Neural cell (in vitro differentiated cells): ENCODE measurements around the gene DLG2. TPM values are rescaled to one million over a fixed set of nuclear protein-coding genes. Genes with fewer than 3 reads are reported as not detected.

Experiments used
- H2AFZ ChIP-seq: fragments of 200-600, 300-800 bp; sonication (generic), shearing (Covaris generic); 2 replicates; pipeline ENCODE4 v1.6.0; 2014; ENCODE audit warnings: low read depth, mild to moderate bottlenecking, antibody characterized with exemption, low read length, moderate library complexity
- H3F3A ChIP-seq: fragments of 200-600 bp; shearing (Covaris generic); 2 replicates; pipeline ENCODE4 v1.6.1; 2016; ENCODE audit warnings: mild to moderate bottlenecking, moderate library complexity, mixed read lengths, antibody characterized with exemption, low read length; ENCODE audit not compliant: insufficient read depth, poor library complexity, severe bottlenecking
- H3K27ac ChIP-seq: fragments of 200-600, 300-800 bp; sonication (generic), shearing (Covaris generic); 2 replicates; pipeline ENCODE4 v1.5.1; 2014; ENCODE audit warnings: mild to moderate bottlenecking, low read length, moderate library complexity
- H3K27me3 ChIP-seq: fragments of 300-800, 200-600 bp; sonication (generic), shearing (Covaris generic); 2 replicates; pipeline ENCODE4 v1.6.0; 2014; ENCODE audit warnings: mild to moderate bottlenecking, low read depth, low read length, moderate library complexity; ENCODE audit not compliant: insufficient read depth
- H3K36me3 ChIP-seq: fragments of 300-800, 200-600 bp; sonication (generic), shearing (Covaris generic); 2 replicates; pipeline ENCODE4 v1.5.1; 2014; ENCODE audit warnings: mild to moderate bottlenecking, antibody characterized with exemption, low read length, moderate library complexity; ENCODE audit not compliant: insufficient read depth
- H3K4me2 ChIP-seq: fragments of 300-800, 200-600 bp; sonication (generic), shearing (Covaris generic); 2 replicates; pipeline ENCODE4 v1.6.0; 2014; ENCODE audit warnings: mild to moderate bottlenecking, low read length
- H3K4me3 ChIP-seq: fragments of 300-800, 200-600 bp; sonication (generic), shearing (Covaris generic); 2 replicates; pipeline ENCODE4 v1.5.1; 2014; ENCODE audit warnings: mild to moderate bottlenecking, low read length, moderate library complexity
- H3K79me2 ChIP-seq: fragments of 200-600 bp; shearing (Covaris generic); replicated peaks from 2 replicates; pipeline ENCODE4 v1.6.0; 2014; ENCODE audit warnings: mild to moderate bottlenecking, low read length, moderate library complexity; ENCODE audit not compliant: insufficient read depth
- H3K9ac ChIP-seq: fragments of 300-800, 200-600 bp; sonication (generic), shearing (Covaris generic); 2 replicates; pipeline ENCODE4 v1.6.1; 2016; ENCODE audit warnings: mild to moderate bottlenecking, low read length, mixed read lengths
- H3K9me2 ChIP-seq: fragments of 200-600 bp; shearing (Covaris generic); 2 replicates; pipeline ENCODE4 v1.6.1; 2016; ENCODE audit warnings: mild to moderate bottlenecking, low read length, mixed read lengths; ENCODE audit not compliant: insufficient read depth
- H3K9me3 ChIP-seq: fragments of 200-600, 300-800 bp; sonication (generic), shearing (Covaris generic); 2 replicates; pipeline ENCODE4 v1.6.1; 2016; ENCODE audit warnings: mild to moderate bottlenecking, mixed run types, low read length, moderate library complexity, mixed read lengths
- H4K20me1 ChIP-seq: fragments of 200-600 bp; shearing (Covaris generic); 2 replicates; pipeline ENCODE4 v1.6.1; 2016; ENCODE audit warnings: mild to moderate bottlenecking, mixed run types; ENCODE audit not compliant: insufficient read depth
- EP300 ChIP-seq: fragments of 450-650 bp; conservative IDR thresholded peaks from 2 replicates; pipeline ENCODE4 v1.6.1; 2014; ENCODE audit warnings: antibody characterized with exemption, mild to moderate bottlenecking, moderate library complexity; ENCODE audit not compliant: poor library complexity, severe bottlenecking
- EZH2 ChIP-seq: fragments of 200-600, 300-800 bp; shearing (Covaris generic), sonication (generic); IDR thresholded peaks from 2 replicates; pipeline ENCODE4 v1.6.1; 2014; ENCODE audit warnings: antibody characterized with exemption, low read length, borderline replicate concordance, mild to moderate bottlenecking; ENCODE audit not compliant: insufficient read depth, poor library complexity, severe bottlenecking
- MXI1 ChIP-seq: fragments of 450-650 bp; conservative IDR thresholded peaks from 2 replicates; pipeline ENCODE4 v1.6.1; 2014; ENCODE audit warnings: antibody characterized with exemption, mild to moderate bottlenecking; ENCODE audit not compliant: poor library complexity, severe bottlenecking
- POLR2AphosphoS5 ChIP-seq: IDR thresholded peaks from 2 replicates; pipeline ENCODE4 v1.6.1; 2012
- RAD21 ChIP-seq: fragments of 450-650 bp; conservative IDR thresholded peaks from 2 replicates; pipeline ENCODE4 v1.6.1; 2014; ENCODE audit warnings: antibody characterized with exemption, mild to moderate bottlenecking, moderate library complexity
- SMC3 ChIP-seq: fragments of 450-650 bp; conservative IDR thresholded peaks from 2 replicates; pipeline ENCODE4 v1.6.1; 2014; ENCODE audit warnings: antibody characterized with exemption, mild to moderate bottlenecking, moderate library complexity; ENCODE audit not compliant: poor library complexity
- TAF1 ChIP-seq: IDR thresholded peaks from 2 replicates; pipeline ENCODE4 v1.6.1; 2012; ENCODE audit warnings: low read depth
- polyA plus RNA-seq: library from polyadenylated mRNA; depleted of rRNA; stranded (reverse); fragments of >200 nt; gene quantifications from 2 replicates; pipeline ENCODE4 v1.2.3, GENCODE V29; 2014
- TF ChIP-seq, protein P1 (sequence below): fragments of 450-650 bp; IDR thresholded peaks from 2 replicates; pipeline ENCODE4 v1.5.1; 2014; ENCODE audit warnings: antibody characterized with exemption, mild to moderate bottlenecking, moderate library complexity; ENCODE audit not compliant: poor library complexity, severe bottlenecking
- TF ChIP-seq, protein P2 (sequence below): IDR thresholded peaks from 2 replicates; pipeline ENCODE4 v1.6.1; 2012; ENCODE audit warnings: borderline replicate concordance

Gene DLG2
- polyA plus RNA-seq, 1 donor from 2014 or later: 179 TPM

DNA sequence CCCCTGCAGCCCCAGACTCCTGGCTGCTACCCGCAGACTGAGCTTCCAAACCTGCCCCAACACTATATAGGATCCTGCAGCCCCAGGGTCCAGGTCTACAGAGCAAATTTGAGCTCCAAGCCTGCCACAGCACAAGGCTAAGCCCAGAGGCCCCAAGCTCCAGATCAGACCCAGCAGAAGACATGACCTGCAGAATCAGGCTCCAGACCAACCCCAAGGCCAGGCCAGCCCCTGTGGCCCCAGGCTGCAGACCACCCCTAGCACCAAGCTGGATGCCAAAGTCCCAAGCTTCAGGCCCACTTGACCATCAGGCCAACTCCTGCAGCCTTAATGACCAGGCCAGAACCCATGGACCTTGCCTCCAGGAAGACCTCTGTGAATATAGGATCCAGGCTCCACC, 145.3 kb downstream of the DLG2 start:
- H3K79me2 ChIP-seq: no peaks in the 10 kb centered on the region
- no peak overlapping the region for H3K4me2 ChIP-seq
- peaks cover 3% of the 10 kb centered on the region for H3K9me3 ChIP-seq
- no peaks in the 10 kb centered on the region for H3K27me3 ChIP-seq
- H3K27ac ChIP-seq: no peak overlapping the region
- no peaks in the 10 kb centered on the region for H3K9me2 ChIP-seq
- H3K4me3 ChIP-seq: no peak overlapping the region
- H3K36me3 ChIP-seq: no peaks in the 10 kb centered on the region
- no peaks in the 10 kb centered on the region for H4K20me1 ChIP-seq
- no peak overlapping the region for H2AFZ ChIP-seq
- H3K9ac ChIP-seq: no peak overlapping the region
- TF ChIP-seq POLR2AphosphoS5: no peak
- TF ChIP-seq RAD21: no peak
- TF ChIP-seq, protein P1, sequence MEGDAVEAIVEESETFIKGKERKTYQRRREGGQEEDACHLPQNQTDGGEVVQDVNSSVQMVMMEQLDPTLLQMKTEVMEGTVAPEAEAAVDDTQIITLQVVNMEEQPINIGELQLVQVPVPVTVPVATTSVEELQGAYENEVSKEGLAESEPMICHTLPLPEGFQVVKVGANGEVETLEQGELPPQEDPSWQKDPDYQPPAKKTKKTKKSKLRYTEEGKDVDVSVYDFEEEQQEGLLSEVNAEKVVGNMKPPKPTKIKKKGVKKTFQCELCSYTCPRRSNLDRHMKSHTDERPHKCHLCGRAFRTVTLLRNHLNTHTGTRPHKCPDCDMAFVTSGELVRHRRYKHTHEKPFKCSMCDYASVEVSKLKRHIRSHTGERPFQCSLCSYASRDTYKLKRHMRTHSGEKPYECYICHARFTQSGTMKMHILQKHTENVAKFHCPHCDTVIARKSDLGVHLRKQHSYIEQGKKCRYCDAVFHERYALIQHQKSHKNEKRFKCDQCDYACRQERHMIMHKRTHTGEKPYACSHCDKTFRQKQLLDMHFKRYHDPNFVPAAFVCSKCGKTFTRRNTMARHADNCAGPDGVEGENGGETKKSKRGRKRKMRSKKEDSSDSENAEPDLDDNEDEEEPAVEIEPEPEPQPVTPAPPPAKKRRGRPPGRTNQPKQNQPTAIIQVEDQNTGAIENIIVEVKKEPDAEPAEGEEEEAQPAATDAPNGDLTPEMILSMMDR: no peak
- no peak for TF ChIP-seq EP300
- TF ChIP-seq TAF1: no peak
- TF ChIP-seq, protein P2, sequence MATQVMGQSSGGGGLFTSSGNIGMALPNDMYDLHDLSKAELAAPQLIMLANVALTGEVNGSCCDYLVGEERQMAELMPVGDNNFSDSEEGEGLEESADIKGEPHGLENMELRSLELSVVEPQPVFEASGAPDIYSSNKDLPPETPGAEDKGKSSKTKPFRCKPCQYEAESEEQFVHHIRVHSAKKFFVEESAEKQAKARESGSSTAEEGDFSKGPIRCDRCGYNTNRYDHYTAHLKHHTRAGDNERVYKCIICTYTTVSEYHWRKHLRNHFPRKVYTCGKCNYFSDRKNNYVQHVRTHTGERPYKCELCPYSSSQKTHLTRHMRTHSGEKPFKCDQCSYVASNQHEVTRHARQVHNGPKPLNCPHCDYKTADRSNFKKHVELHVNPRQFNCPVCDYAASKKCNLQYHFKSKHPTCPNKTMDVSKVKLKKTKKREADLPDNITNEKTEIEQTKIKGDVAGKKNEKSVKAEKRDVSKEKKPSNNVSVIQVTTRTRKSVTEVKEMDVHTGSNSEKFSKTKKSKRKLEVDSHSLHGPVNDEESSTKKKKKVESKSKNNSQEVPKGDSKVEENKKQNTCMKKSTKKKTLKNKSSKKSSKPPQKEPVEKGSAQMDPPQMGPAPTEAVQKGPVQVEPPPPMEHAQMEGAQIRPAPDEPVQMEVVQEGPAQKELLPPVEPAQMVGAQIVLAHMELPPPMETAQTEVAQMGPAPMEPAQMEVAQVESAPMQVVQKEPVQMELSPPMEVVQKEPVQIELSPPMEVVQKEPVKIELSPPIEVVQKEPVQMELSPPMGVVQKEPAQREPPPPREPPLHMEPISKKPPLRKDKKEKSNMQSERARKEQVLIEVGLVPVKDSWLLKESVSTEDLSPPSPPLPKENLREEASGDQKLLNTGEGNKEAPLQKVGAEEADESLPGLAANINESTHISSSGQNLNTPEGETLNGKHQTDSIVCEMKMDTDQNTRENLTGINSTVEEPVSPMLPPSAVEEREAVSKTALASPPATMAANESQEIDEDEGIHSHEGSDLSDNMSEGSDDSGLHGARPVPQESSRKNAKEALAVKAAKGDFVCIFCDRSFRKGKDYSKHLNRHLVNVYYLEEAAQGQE: no peak
- TF ChIP-seq EZH2: no peak
- TF ChIP-seq MXI1: no peak
- H3F3A ChIP-seq: no peaks in the 10 kb centered on the region

DNA sequence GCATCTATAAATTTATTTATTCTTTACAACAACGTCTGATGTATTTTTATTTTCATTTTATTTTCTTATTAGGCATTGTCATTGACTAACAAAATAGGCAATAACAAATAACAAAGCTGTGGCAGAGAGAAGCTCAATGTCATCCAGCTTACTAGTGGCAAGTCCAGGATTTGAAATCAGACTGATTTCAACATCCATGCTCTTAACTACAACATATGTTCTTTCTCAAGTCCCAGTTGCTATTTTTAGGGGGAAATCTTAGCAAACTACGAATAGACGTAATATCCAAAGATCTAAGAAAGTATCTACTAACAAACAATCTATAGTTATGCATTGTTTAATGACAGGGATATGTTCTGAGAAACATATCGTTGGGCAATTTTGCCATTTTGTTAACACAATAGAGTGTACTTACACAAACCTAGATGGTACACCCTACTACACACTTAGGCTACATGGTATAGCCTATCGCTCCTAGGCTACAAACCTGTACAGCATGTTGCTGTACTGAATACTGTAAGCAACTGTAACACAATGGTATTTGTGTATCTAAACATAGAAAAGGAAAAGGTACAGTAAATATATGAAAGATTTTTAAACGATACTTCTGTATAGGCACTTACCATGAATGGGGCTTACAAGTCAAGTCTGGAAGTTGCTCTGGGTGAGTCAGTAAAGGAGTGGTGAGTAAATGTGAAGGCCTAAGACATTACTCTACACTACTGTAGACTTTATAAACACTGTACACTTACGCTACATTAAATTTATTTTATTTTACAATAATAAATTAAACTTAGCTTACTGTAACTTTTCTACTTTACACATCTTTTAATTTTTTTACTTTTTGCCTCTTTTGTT, 151.3 kb downstream of the DLG2 start:
- no peaks in the 10 kb centered on the region for H3K9me2 ChIP-seq
- no peaks in the 10 kb centered on the region for H3K36me3 ChIP-seq
- H4K20me1 ChIP-seq: no peaks in the 10 kb centered on the region
- TF ChIP-seq MXI1: no peak
- TF ChIP-seq, protein P2: no peak
- no peak for TF ChIP-seq SMC3
- no peak for TF ChIP-seq EZH2
- TF ChIP-seq, protein P1: no peak
- no peak for TF ChIP-seq EP300
- no peak for TF ChIP-seq RAD21
- TF ChIP-seq TAF1: no peak
- no peak overlapping the region for H3K4me2 ChIP-seq
- H3K4me3 ChIP-seq: no peak overlapping the region
- no peak overlapping the region for H3K9ac ChIP-seq
- no peaks in the 10 kb centered on the region for H3K9me3 ChIP-seq
- no peaks in the 10 kb centered on the region for H3K27me3 ChIP-seq
- H2AFZ ChIP-seq: no peak overlapping the region
- no peak overlapping the region for H3K27ac ChIP-seq
- no peaks in the 10 kb centered on the region for H3F3A ChIP-seq
- no peaks in the 10 kb centered on the region for H3K79me2 ChIP-seq
